GM03348 (cell line): Measurements from ENCODE around the gene FNBP1.
"Not testable (repeated sequence)": the region's sequence is repeated elsewhere in the genome, so short reads cannot be mapped to it uniquely, and the experiment has no call there.

Experiments
- DNase-seq: peaks from one replicate; pipeline ENCODE4 v3.0.0; 2012; ENCODE audit warnings: low spot score

The FNBP1 gene

GRCh38 chr9:129990269-129991010, 52.5 kb downstream of the FNBP1 start:
- DNase-seq, result no peak

GRCh38 chr9:129989740-129990139, 53.2 kb downstream of the FNBP1 start:
- no peak for DNase-seq

- no peak for DNase-seq
These were observed 53.7 kb downstream of the FNBP1 start for GRCh38 chr9:129989362-129989708.

- no peak for DNase-seq
These were observed 54.2 kb downstream of the FNBP1 start for GRCh38 chr9:129988607-129989361.

- no peak for DNase-seq
These were observed 55.0 kb downstream of the FNBP1 start for GRCh38 chr9:129987941-129988340.

- no peak for DNase-seq
These were observed 55.9 kb downstream of the FNBP1 start for GRCh38 chr9:129987047-129987446.

- not testable (repeated sequence) for DNase-seq
These were observed 58.4 kb downstream of the FNBP1 start for GRCh38 chr9:129984589-129984988.

- peak; percentile 73 for DNase-seq
These were observed 59.1 kb downstream of the FNBP1 start for GRCh38 chr9:129983891-129984290.

- no peak for DNase-seq
These were observed 61.6 kb downstream of the FNBP1 start for GRCh38 chr9:129981180-129981907.

GRCh38 chr9:129980224-129980623, 62.8 kb downstream of the FNBP1 start:
- DNase-seq, result not testable (repeated sequence)

- DNase-seq, result no peak
These were observed 63.8 kb downstream of the FNBP1 start for GRCh38 chr9:129979071-129979745.

- no peak for DNase-seq
These were observed 70.2 kb downstream of the FNBP1 start for GRCh38 chr9:129972816-129973215.

GRCh38 chr9:129968690-129969485, 74.1 kb downstream of the FNBP1 start:
- peak; percentile 75 for DNase-seq

- peak; percentile 61 for DNase-seq
These were observed 77.9 kb downstream of the FNBP1 start for GRCh38 chr9:129964901-129965734.

- peak; percentile 64 for DNase-seq
These were observed 79.9 kb downstream of the FNBP1 start for GRCh38 chr9:129962889-129963703.

- no peak for DNase-seq
These were observed 80.5 kb downstream of the FNBP1 start for GRCh38 chr9:129962451-129962864.

- DNase-seq, result no peak
These were observed 84.2 kb downstream of the FNBP1 start for GRCh38 chr9:129958796-129959195.

GRCh38 chr9:129954868-129955550, 88.0 kb downstream of the FNBP1 start:
- no peak for DNase-seq

- DNase-seq, result no peak
These were observed 89.3 kb downstream of the FNBP1 start for GRCh38 chr9:129953736-129954135.
